HCT116 (cell line): ENCODE data around the gene MOB3B. TPM values are rescaled to one million over a fixed set of nuclear protein-coding genes. Genes with fewer than 3 reads are reported as not detected.

Source experiments
- ATAC-seq: fragments of 200-7000 bp; cut with Tn5 transposase; 2 replicates; pipeline ENCODE4 v1.9.1; 2020; ENCODE audit warnings: mild to moderate bottlenecking, moderate library complexity
- BruUV-seq: library from RNA; stranded (reverse); fragments of 400-500 nt; replicated peaks from 2 replicates; lab custom pipeline; 2021; lab: Mats Ljungman, UMichigan
- CTCF ChIA-PET: fragments of 300-600 bp; sonication (Branson Sonifier 250); formaldehyde crosslinking; loops from one replicate; lab custom pipeline; 2021; ENCODE audit warnings: antibody characterized with exemption; lab: Charles Lee
- POLR2A ChIA-PET: fragments of 300-600, 350-600 bp; sonication (Branson Sonifier 250); formaldehyde crosslinking; loops from one replicate; lab custom pipeline; 2021; ENCODE audit warnings: antibody characterized with exemption; lab: Charles Lee
- RAD21 ChIA-PET, 2 experiments: fragments of 300-600 bp; sonication (Branson Sonifier 250); formaldehyde crosslinking; loops; one replicate each; lab custom pipeline; 2023; ENCODE audit warnings: low total read pairs in 2 of 2; ENCODE audit not compliant: uncharacterized antibody in 2 of 2, unreplicated experiment in 2 of 2, low non-redundant PET in 1 of 2; lab: Charles Lee
- DNase-seq: peaks from one replicate; pipeline ENCODE4 v3.0.0-alpha.2; 2010; ENCODE audit warnings: low read depth, low spot score
- H2AFZ ChIP-seq: fragments of 200-600 bp; shearing (Covaris generic), sonication (generic); 2 replicates; pipeline ENCODE4 v1.6.1; 2017; ENCODE audit warnings: low read depth, mixed run types, mixed read lengths, antibody characterized with exemption, low read length; ENCODE audit not compliant: poor library complexity, severe bottlenecking
- H3K27ac ChIP-seq: 2 replicates; pipeline ENCODE4 v1.5.1; 2012; ENCODE audit warnings: low read depth, low read length
- H3K27me3 ChIP-seq: fragments of 200-600 bp; sonication (generic); 2 replicates; pipeline ENCODE4 v1.6.1; 2016; ENCODE audit warnings: mixed run types, low read length, mixed read lengths; ENCODE audit not compliant: insufficient read depth
- H3K36me3 ChIP-seq, 2 experiments: fragments of 200-500 bp in 1 of 2; fragments of 200-600 bp in 1 of 2; sonication (Bioruptor generic) in 1 of 2; sonication (generic) in 1 of 2; 2 replicates each; pipeline versions ENCODE4 v1.5.1 to v1.6.1; 2014 to 2016; ENCODE audit warnings: low read length in 2 of 2, inconsistent platforms in 1 of 2, mixed read lengths in 1 of 2, mixed run types in 1 of 2; ENCODE audit not compliant: insufficient read depth in 2 of 2, control insufficient read depth in 1 of 2
- H3K4me1 ChIP-seq, 2 experiments: fragments of 200-600 bp in 1 of 2; sonication (generic) in 1 of 2; 2 replicates each; pipeline versions ENCODE4 v1.5.1 to v1.6.1; 2012 to 2017; ENCODE audit warnings: low read length in 2 of 2, inconsistent platforms in 1 of 2, mild to moderate bottlenecking in 1 of 2, mixed read lengths in 1 of 2, mixed run types in 1 of 2, moderate library complexity in 1 of 2; ENCODE audit not compliant: insufficient read depth in 2 of 2, control insufficient read depth in 1 of 2
- H3K4me2 ChIP-seq: fragments of 200-600 bp; sonication (generic); 2 replicates; pipeline ENCODE4 v1.6.1; 2017; ENCODE audit warnings: mixed run types, low read length, mixed read lengths
- H3K4me3 ChIP-seq, 2 experiments: fragments of 200-600 bp in 1 of 2; sonication (generic) in 1 of 2; replicated peaks in 1 of 2; 2 replicates each; pipeline ENCODE4 v1.5.1; 2011 to 2016; ENCODE audit warnings: low read length in 2 of 2, control low read depth in 1 of 2, low read depth in 1 of 2, mild to moderate bottlenecking in 1 of 2, mixed read lengths in 1 of 2, mixed run types in 1 of 2
- H3K79me2 ChIP-seq: fragments of 200-600 bp; sonication (generic); 2 replicates; pipeline ENCODE4 v1.6.1; 2017; ENCODE audit warnings: mild to moderate bottlenecking, mixed run types, low read length, moderate library complexity, mixed read lengths; ENCODE audit not compliant: insufficient read depth
- H3K9ac ChIP-seq: fragments of 200-600 bp; sonication (generic); 2 replicates; pipeline ENCODE4 v1.6.1; 2016; ENCODE audit warnings: low read length, mixed read lengths
- H3K9me2 ChIP-seq: fragments of 200-600 bp; sonication (generic), shearing (Covaris generic); 2 replicates; pipeline ENCODE4 v1.6.1; 2017; ENCODE audit warnings: mixed run types, mild to moderate bottlenecking, moderate library complexity; ENCODE audit not compliant: insufficient read depth
- H3K9me3 ChIP-seq, 2 experiments: fragments of 200-500 bp in 1 of 2; fragments of 200-600 bp in 1 of 2; sonication (Bioruptor generic) in 1 of 2; sonication (generic) in 1 of 2; 2 replicates each; pipeline ENCODE4 v1.6.1; 2014 to 2017; ENCODE audit warnings: low read length in 2 of 2, mixed read lengths in 2 of 2, inconsistent platforms in 1 of 2, low read depth in 1 of 2, mild to moderate bottlenecking in 1 of 2, mixed run types in 1 of 2, moderate library complexity in 1 of 2; ENCODE audit not compliant: control insufficient read depth in 1 of 2, insufficient read depth in 1 of 2
- H4K20me1 ChIP-seq: fragments of 200-600 bp; sonication (generic), shearing (Covaris generic); 2 replicates; pipeline ENCODE4 v1.6.1; 2017; ENCODE audit warnings: mixed run types, mild to moderate bottlenecking, moderate library complexity; ENCODE audit not compliant: insufficient read depth
- ATF3 ChIP-seq: IDR thresholded peaks from 2 replicates; pipeline ENCODE4 v1.6.1; 2012
- ELF1 ChIP-seq: IDR thresholded peaks from 2 replicates; pipeline ENCODE4 v1.6.1; 2012; ENCODE audit warnings: low read depth, borderline replicate concordance
- EZH2 ChIP-seq: fragments of 200-600 bp; sonication (generic); IDR thresholded peaks from 2 replicates; pipeline ENCODE4 v1.6.1; 2017; ENCODE audit warnings: antibody characterized with exemption, mixed run types
- EZH2phosphoT487 ChIP-seq: fragments of 200-600 bp; IDR thresholded peaks from 2 replicates; pipeline ENCODE4 v1.6.1; 2018; ENCODE audit warnings: antibody characterized with exemption, borderline replicate concordance
- JUND ChIP-seq: IDR thresholded peaks from 2 replicates; pipeline ENCODE4 v1.6.1; 2012
- POLR2A ChIP-seq: IDR thresholded peaks from 2 replicates; pipeline ENCODE4 v1.7.0; 2011; ENCODE audit warnings: borderline replicate concordance; ENCODE audit not compliant: insufficient read depth, insufficient read length; ENCODE audit errors: extremely low read depth
- POLR2AphosphoS5 ChIP-seq: IDR thresholded peaks from 2 replicates; pipeline ENCODE4 v1.6.1; 2011; ENCODE audit warnings: mild to moderate bottlenecking, low read depth, low read length, moderate library complexity
- RAD21 ChIP-seq: IDR thresholded peaks from 2 replicates; pipeline ENCODE4 v1.6.1; 2012; ENCODE audit warnings: low read depth, mild to moderate bottlenecking
- REST ChIP-seq: IDR thresholded peaks from 2 replicates; pipeline ENCODE4 v1.6.1; 2012; ENCODE audit warnings: low read depth
- SIN3A ChIP-seq: IDR thresholded peaks from 2 replicates; pipeline ENCODE4 v1.6.1; 2012; ENCODE audit warnings: low read depth
- SP1 ChIP-seq: IDR thresholded peaks from 2 replicates; pipeline ENCODE4 v1.6.1; 2012; ENCODE audit warnings: low read depth
- SRF ChIP-seq: IDR thresholded peaks from 2 replicates; pipeline ENCODE4 v1.6.1; 2012; ENCODE audit warnings: low read depth
- TCF7L2 ChIP-seq: IDR thresholded peaks from 2 replicates; pipeline ENCODE4 v1.7.0; 2011; ENCODE audit warnings: borderline replicate concordance, inconsistent platforms; ENCODE audit not compliant: insufficient read depth, insufficient read length; ENCODE audit errors: extremely low read depth
- YY1 ChIP-seq: IDR thresholded peaks from 2 replicates; pipeline ENCODE4 v1.6.1; 2011; ENCODE audit warnings: low read length, low read depth, moderate library complexity, mild to moderate bottlenecking; ENCODE audit not compliant: insufficient replicate concordance; ENCODE audit errors: extremely low read depth
- ZNF274 ChIP-seq: fragments of 200-500 bp; sonication (Bioruptor generic); IDR thresholded peaks from 2 replicates; pipeline ENCODE4 v1.6.1; 2014; ENCODE audit warnings: mild to moderate bottlenecking, low read depth, low read length, inconsistent platforms
- intact Hi-C: fragments of 100-400 bp; cut with micrococcal nuclease; formaldehyde crosslinking; loops from 2 replicates; pipeline ENCODE4 v1.10.0; 2022
- total RNA-seq: library from RNA; stranded (reverse); gene quantifications from one replicate; pipeline ENCODE4 v1.2.1, GENCODE V29; 2021; ENCODE audit not compliant: unreplicated experiment
- TF ChIP-seq, protein P1 (sequence below): IDR thresholded peaks from 2 replicates; pipeline ENCODE4 v1.6.1; 2011; ENCODE audit warnings: mild to moderate bottlenecking, low read length, moderate library complexity; ENCODE audit not compliant: insufficient replicate concordance; ENCODE audit errors: extremely low read depth
- TF ChIP-seq, protein P2 (sequence below): IDR thresholded peaks from 2 replicates; pipeline ENCODE4 v1.6.1; 2012

MOB3B gene
- total RNA-seq, 1 experiment from 2014 or later: 1.2 TPM

DNA sequence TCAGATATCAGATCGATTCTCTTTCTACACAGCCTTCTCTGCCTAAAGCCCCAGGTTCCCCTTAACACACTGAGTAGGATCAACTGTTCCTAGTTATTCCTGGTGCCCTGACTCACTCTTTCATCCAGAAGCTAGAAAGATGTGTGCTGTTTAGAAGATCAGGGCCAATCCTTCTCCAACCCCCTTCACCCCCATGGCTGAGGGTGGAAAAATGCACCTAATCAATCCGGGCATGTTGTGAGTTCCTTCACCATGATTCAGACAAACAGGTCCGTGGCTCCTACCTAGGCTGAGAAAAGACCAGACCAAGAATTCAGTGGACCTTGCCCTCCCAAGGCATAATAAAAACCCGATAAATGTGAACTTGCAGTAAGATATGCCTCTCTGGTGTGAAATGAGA is 147.3 kb downstream of the MOB3B start:
- POLR2A ChIA-PET: no interaction called here
- TF ChIP-seq, protein P1, sequence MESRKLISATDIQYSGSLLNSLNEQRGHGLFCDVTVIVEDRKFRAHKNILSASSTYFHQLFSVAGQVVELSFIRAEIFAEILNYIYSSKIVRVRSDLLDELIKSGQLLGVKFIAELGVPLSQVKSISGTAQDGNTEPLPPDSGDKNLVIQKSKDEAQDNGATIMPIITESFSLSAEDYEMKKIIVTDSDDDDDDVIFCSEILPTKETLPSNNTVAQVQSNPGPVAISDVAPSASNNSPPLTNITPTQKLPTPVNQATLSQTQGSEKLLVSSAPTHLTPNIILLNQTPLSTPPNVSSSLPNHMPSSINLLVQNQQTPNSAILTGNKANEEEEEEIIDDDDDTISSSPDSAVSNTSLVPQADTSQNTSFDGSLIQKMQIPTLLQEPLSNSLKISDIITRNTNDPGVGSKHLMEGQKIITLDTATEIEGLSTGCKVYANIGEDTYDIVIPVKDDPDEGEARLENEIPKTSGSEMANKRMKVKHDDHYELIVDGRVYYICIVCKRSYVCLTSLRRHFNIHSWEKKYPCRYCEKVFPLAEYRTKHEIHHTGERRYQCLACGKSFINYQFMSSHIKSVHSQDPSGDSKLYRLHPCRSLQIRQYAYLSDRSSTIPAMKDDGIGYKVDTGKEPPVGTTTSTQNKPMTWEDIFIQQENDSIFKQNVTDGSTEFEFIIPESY: no peak
- no peak for TF ChIP-seq REST
- TF ChIP-seq SRF: no peak
- TF ChIP-seq, protein P2, sequence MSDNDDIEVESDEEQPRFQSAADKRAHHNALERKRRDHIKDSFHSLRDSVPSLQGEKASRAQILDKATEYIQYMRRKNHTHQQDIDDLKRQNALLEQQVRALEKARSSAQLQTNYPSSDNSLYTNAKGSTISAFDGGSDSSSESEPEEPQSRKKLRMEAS: no peak
- TF ChIP-seq POLR2AphosphoS5: no peak
- TF ChIP-seq EZH2phosphoT487: no peak
- TF ChIP-seq TCF7L2: no peak
- TF ChIP-seq JUND: no peak
- no peak for TF ChIP-seq ELF1
- no peak for TF ChIP-seq ZNF274
- no peak for TF ChIP-seq EZH2
- TF ChIP-seq POLR2A: no peak
- TF ChIP-seq SIN3A: no peak
- TF ChIP-seq YY1: no peak
- no peak for TF ChIP-seq ATF3
- TF ChIP-seq RAD21: no peak
- no peak for TF ChIP-seq SP1

More for the DNA sequence above, 147.3 kb downstream of the MOB3B start:
- Histone ChIP-seq H3K27me3 (peaks cover 46% of the 10 kb centered on the region; the same call in 1 of the 2 replicates), H3K9me2 (no peaks in the 10 kb centered on the region), H3K9me3 (no peaks in the 10 kb centered on the region), H3K36me3 (no peaks in the 10 kb centered on the region), H3K4me1 (peaks cover 0 to under 1% of the 10 kb centered on the region in 2 experiments; a peak in 1 of 4 replicates), H2AFZ (no peak overlapping the region), H3K4me2 (no peak overlapping the region), H3K9ac (no peak overlapping the region), H3K4me3 (no peak overlapping the region), H4K20me1 (no peaks in the 10 kb centered on the region), H3K79me2 (no peaks in the 10 kb centered on the region), H3K27ac (no peak overlapping the region)
- no TSS peak for BruUV-seq
- ChIA-PET RAD21 (no interaction called here), CTCF (no interaction called here)
- intact Hi-C loops: no loop called here
- ATAC-seq: no peak
- DNase-seq: no peak
